ENCODE measurements around the gene SNX5.

The SNX5 gene

DNA sequence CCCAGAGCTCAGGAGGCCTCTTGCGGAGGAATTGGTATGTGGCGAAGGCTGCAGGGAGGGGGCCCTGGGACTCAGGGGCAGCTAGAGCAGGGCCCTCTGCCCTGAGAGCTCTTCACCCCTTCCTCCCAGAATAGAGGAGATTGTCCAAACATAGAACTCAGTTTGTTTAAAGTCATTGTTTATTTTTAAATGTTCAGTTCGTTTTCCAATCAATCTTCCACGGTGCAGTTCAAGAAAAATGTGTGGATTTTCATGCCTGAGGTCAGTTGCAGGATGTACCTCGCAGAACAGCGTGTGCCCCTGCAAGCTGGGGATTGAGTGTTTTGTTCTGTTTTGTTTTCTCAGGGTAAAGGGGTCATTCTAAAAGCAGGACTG, 37.4 kb upstream of the SNX5 start:
- no peak for DNase-seq (ENCODE audit: low read depth)
- no peak overlapping the region for H3K4me3 ChIP-seq (ENCODE audit: low read depth, low read length)
- TF ChIP-seq, protein P1, sequence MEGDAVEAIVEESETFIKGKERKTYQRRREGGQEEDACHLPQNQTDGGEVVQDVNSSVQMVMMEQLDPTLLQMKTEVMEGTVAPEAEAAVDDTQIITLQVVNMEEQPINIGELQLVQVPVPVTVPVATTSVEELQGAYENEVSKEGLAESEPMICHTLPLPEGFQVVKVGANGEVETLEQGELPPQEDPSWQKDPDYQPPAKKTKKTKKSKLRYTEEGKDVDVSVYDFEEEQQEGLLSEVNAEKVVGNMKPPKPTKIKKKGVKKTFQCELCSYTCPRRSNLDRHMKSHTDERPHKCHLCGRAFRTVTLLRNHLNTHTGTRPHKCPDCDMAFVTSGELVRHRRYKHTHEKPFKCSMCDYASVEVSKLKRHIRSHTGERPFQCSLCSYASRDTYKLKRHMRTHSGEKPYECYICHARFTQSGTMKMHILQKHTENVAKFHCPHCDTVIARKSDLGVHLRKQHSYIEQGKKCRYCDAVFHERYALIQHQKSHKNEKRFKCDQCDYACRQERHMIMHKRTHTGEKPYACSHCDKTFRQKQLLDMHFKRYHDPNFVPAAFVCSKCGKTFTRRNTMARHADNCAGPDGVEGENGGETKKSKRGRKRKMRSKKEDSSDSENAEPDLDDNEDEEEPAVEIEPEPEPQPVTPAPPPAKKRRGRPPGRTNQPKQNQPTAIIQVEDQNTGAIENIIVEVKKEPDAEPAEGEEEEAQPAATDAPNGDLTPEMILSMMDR (IDR thresholded peaks at IDR 0.05; ENCODE audit: low read depth, low read length): no peak
- TF ChIP-seq POLR2A (IDR thresholded peaks at IDR 0.05; ENCODE audit: extremely low read depth, insufficient read length): no peak

DNA sequence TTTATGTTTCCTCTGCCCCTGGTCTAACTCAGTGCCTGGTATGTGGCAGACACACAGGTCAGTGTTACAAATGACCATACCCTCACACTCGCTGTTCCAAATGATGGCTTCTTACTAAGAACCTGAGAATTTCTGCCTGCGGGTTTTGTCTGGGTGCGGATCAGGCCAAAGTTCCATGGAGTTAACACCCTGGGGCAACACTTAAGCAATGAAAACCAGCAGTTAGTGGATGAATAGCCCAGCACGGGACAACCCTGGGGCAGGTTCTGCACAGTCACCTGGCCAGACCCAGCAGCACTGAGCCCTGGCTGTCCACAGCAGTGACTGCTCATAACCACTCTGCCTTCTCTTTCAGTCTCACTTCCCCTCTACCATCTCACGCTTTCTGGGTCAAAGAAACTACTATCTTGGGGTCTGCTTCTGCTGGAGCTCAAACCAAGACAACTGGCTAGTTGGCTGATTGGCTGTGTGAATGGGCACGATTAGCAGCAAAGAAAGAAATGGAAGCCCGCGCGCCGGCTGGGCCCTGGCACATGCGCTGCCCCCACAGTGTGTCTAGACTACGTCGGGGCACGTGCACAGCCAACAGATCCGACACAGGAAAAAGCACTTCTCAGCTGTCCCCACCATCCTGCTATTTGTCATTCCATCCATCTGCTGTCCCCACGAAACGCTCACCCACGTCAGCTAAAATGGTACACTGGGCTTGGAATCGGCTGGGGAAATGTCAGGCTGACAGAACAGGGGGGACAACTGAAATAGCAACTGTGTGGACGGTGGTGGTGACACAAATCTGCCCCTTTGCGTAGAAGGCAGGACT, 36.8 kb upstream of the SNX5 start:
- no peak for DNase-seq (ENCODE audit: low read depth)
- no peak overlapping the region for H3K4me3 ChIP-seq (ENCODE audit: low read depth, low read length)
- TF ChIP-seq MYC (IDR thresholded peaks at IDR 0.05; ENCODE audit: low read depth, low read length) (no peak), POLR2A (IDR thresholded peaks at IDR 0.05; ENCODE audit: extremely low read depth, insufficient read length) (no peak)
- TF ChIP-seq, protein P2, sequence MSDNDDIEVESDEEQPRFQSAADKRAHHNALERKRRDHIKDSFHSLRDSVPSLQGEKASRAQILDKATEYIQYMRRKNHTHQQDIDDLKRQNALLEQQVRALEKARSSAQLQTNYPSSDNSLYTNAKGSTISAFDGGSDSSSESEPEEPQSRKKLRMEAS (IDR thresholded peaks at IDR 0.05; ENCODE audit: low read depth, low read length): no peak
- TF ChIP-seq, protein P1 (IDR thresholded peaks at IDR 0.05; ENCODE audit: low read depth, low read length): no peak

DNA sequence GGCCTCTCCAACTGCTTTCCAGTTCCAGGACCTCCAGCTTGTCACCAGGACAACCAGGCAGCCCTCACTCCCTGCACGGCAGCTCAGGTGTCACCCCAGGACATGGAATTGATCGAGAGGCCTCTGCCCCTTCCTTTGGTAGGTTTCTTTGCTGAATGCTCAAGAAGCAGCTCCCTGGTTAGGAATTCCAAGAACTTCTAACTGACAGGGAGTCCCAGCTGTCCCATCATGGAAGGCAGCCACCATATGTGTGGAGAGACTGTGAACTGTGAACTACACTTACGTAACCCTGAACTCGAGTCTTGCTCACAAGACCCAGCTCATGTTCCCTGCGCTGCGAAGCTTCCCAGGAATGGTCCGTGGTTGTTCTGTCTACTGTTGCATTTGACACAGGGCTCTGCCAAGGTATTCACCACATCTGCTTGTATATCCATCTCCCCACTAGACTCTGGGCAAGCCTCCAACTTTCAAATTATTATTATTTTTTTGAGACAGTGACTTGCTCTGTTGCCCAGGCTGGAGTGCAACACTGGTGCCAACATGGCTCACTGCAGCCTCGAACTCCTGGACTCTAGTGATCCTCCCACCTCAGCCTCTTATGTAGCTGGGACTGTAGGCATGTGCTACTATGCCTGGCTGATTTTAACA, 35.9 kb upstream of the SNX5 start:
- TF ChIP-seq, protein P2 (IDR thresholded peaks at IDR 0.05; ENCODE audit: low read depth, low read length): no peak
- no peak for TF ChIP-seq MYC (IDR thresholded peaks at IDR 0.05; ENCODE audit: low read depth, low read length)
- no peak for TF ChIP-seq POLR2A (IDR thresholded peaks at IDR 0.05; ENCODE audit: extremely low read depth, insufficient read length)
- TF ChIP-seq, protein P1 (IDR thresholded peaks at IDR 0.05; ENCODE audit: low read depth, low read length): no peak
- no peak overlapping the region for H3K4me3 ChIP-seq (ENCODE audit: low read depth, low read length)
- DNase-seq (ENCODE audit: low read depth): no peak

DNA sequence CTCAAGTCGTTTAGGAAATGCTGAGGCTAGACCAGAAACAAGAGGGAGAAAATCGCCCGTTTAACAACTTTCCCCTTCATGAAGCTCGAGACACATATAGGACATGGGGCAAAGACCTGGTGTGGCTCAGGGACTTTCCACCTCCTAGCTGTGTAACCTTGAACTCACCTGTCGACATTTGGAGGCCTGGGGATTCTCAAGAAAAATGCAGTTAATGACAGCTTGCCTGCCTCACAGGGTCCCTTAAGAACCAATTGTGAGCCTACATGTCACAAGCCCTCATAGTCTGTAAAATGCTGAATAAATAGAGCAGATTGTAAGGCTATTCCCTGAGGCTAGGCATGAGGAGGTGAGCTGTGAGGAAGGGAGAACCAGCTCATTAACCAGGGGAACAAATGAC, 35.3 kb upstream of the SNX5 start:
- no peak for TF ChIP-seq MYC (IDR thresholded peaks at IDR 0.05; ENCODE audit: low read depth, low read length)
- TF ChIP-seq POLR2A (IDR thresholded peaks at IDR 0.05; ENCODE audit: extremely low read depth, insufficient read length): no peak
- TF ChIP-seq, protein P2 (IDR thresholded peaks at IDR 0.05; ENCODE audit: low read depth, low read length): no peak
- TF ChIP-seq, protein P1 (IDR thresholded peaks at IDR 0.05; ENCODE audit: low read depth, low read length): no peak
- no peak for DNase-seq (ENCODE audit: low read depth)
- H3K4me3 ChIP-seq (ENCODE audit: low read depth, low read length): no peak overlapping the region

DNA sequence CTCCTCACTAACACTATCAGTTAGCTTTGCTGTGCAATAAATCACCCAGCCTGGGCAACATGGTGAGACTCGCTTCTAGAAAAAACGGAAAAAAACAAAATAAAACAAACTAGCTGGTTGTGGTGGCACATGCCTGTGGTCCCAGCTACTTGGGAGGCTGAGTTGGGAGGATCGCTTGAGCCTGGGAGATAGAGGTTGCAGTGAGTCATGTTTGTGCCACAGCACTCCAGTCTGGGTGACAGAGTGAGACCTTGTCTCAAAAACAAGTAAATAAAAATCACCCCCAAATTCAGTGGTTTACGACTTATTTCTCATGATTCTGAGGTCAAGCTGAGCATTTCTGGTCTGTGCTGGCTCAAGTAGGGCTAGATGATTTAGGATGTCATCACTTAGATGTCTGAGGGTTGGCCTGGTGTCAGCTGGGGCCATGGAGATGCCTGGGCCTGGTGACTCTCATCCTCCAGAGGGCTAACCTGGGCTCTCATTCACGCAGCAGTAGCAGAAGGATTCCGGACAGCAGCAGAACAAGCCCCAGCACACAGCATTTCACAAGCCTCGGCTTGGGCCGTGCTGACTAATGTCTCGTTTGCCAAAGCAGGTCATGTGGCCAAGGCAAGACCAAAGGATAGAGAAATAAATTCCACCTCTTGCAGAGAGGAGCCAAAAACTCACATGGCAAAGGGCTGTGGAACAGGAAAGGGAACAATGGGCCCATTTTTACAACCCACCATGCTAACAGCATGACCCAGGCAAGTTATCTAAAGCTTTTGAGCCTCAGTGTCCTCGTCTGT, 32.7 kb upstream of the SNX5 start:
- DNase-seq (ENCODE audit: low read depth): no peak
- H3K4me3 ChIP-seq (ENCODE audit: low read depth, low read length): no peak overlapping the region

More for the DNA sequence above, 32.7 kb upstream of the SNX5 start:
- TF ChIP-seq, protein P2 (IDR thresholded peaks at IDR 0.05; ENCODE audit: low read depth, low read length): no peak
- TF ChIP-seq, protein P1 (IDR thresholded peaks at IDR 0.05; ENCODE audit: low read depth, low read length): no peak
- TF ChIP-seq POLR2A (IDR thresholded peaks at IDR 0.05; ENCODE audit: extremely low read depth, insufficient read length) (no peak), MYC (IDR thresholded peaks at IDR 0.05; ENCODE audit: low read depth, low read length) (no peak)
